NT2/D1 (cell line): ENCODE results near the gene DMAC2.

Experiments used
- YY1 ChIP-seq: IDR thresholded peaks from 2 replicates; pipeline ENCODE4 v1.6.1; 2011; ENCODE audit not compliant: insufficient read length, insufficient read depth
- ZNF274 ChIP-seq: IDR thresholded peaks from 2 replicates; pipeline ENCODE4 v1.6.1; 2011; ENCODE audit warnings: mild to moderate bottlenecking, low read depth, low read length

DNA sequence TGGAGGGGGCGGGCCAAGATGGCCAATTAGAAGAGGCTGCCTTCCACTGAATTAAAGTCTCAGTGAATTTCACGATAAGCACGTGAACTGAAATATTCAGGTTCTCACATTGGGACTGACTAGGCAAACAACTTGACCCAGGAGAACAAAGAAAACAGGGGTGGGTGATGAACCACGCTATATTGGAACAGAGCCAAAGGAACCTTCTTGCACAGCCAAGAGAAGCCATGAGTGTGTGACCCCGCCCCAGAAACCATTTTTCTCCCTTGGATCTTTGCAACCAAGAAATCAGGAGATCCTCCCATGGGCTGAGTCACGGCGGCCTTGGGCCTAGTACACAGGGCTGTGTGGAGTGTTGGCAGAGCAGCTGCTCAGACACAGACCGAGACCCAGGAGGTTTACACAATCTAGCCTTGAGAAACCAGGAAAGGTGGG is 40.1 kb upstream of the DMAC2 start:
- TF ChIP-seq YY1 = no peak
- TF ChIP-seq ZNF274 = no peak
